Suprapubic skin (tissue), 4 donors: ENCODE measurements around the gene INPP5A. TPM values are rescaled to one million over a fixed set of nuclear protein-coding genes. Genes with fewer than 3 reads are reported as not detected.

ENCODE experiments used
- DNase-seq, 2 donors: peaks; one replicate each; pipeline ENCODE4 v3.0.0-alpha.2; 2019; ENCODE audit warnings: low spot score in 2 of 2
- H3K27ac ChIP-seq: fragments of 200-600 bp; sonication (generic); one replicate; pipeline ENCODE4 v1.5.1; 2019
- H3K27me3 ChIP-seq: fragments of 200-600 bp; sonication (generic); one replicate; pipeline ENCODE4 v1.5.1; 2019
- H3K36me3 ChIP-seq: fragments of 200-600 bp; sonication (generic); one replicate; pipeline ENCODE4 v1.5.1; 2019
- H3K4me1 ChIP-seq: fragments of 200-600 bp; sonication (generic); one replicate; pipeline ENCODE4 v1.5.1; 2019
- H3K4me3 ChIP-seq: fragments of 200-600 bp; sonication (generic); one replicate; pipeline ENCODE4 v1.5.1; 2019; ENCODE audit warnings: mild to moderate bottlenecking
- H3K9me3 ChIP-seq: fragments of 200-600 bp; sonication (generic); one replicate; pipeline ENCODE4 v1.5.1; 2019
- CTCF ChIP-seq, 2 donors: fragments of 200-600 bp in 1 of 2; fragments of 450-650 bp in 1 of 2; sonication (generic) in 1 of 2; IDR thresholded peaks; one replicate each; pipeline ENCODE4 v1.5.1; 2016 to 2019; ENCODE audit warnings: antibody characterized with exemption in 2 of 2, mild to moderate bottlenecking in 1 of 2, moderate library complexity in 1 of 2
- EP300 ChIP-seq: sonication (generic); formaldehyde crosslinking; IDR thresholded peaks from one replicate; pipeline ENCODE4 v1.6.1; 2017; ENCODE audit warnings: antibody characterized with exemption
- POLR2A ChIP-seq, 2 donors: fragments of 450-650 bp; IDR thresholded peaks; one replicate each; pipeline ENCODE4 v1.6.1; 2017; ENCODE audit warnings: antibody characterized with exemption in 2 of 2, mild to moderate bottlenecking in 2 of 2, moderate library complexity in 2 of 2
- POLR2AphosphoS5 ChIP-seq, 3 donors: sonication (generic); formaldehyde crosslinking; IDR thresholded peaks; one replicate each; pipeline ENCODE4 v1.6.1; 2017; ENCODE audit warnings: antibody characterized with exemption in 3 of 3
- WGBS: methylation state at CpG from one replicate; pipeline ENCODE4 v1.1.5; 2018; 5-methylcytosine and 5-hydroxymethylcytosine counted together
- total RNA-seq, 4 donors: library from RNA; depleted of rRNA; stranded (reverse); fragments of >200 nt; gene quantifications; one replicate each; pipeline ENCODE4 v1.1.0, GENCODE V29; 2016

Gene INPP5A
- total RNA-seq, 4 donors from 2014 or later: 28.1 to 39.1 (median 32.3) TPM

GRCh38 chr10:132560241-132560731 lies 22.7 kb downstream of the INPP5A start:
- WGBS: 56% methylated on average over 10 of the region's 10 CpGs
- Histone ChIP-seq H3K36me3 (no peaks in the 10 kb centered on the region), H3K4me3 (no peak overlapping the region), H3K27me3 (no peaks in the 10 kb centered on the region), H3K4me1 (peaks cover 9% of the 10 kb centered on the region), H3K27ac (no peak overlapping the region), H3K9me3 (no peaks in the 10 kb centered on the region)
- DNase-seq: no peak
- TF ChIP-seq POLR2AphosphoS5 (IDR thresholded peaks at IDR 0.05): no peak
- TF ChIP-seq EP300: no peak
- TF ChIP-seq CTCF (IDR thresholded peaks at IDR 0.05): no peak
- no peak for TF ChIP-seq POLR2A (IDR thresholded peaks at IDR 0.05)

DNA sequence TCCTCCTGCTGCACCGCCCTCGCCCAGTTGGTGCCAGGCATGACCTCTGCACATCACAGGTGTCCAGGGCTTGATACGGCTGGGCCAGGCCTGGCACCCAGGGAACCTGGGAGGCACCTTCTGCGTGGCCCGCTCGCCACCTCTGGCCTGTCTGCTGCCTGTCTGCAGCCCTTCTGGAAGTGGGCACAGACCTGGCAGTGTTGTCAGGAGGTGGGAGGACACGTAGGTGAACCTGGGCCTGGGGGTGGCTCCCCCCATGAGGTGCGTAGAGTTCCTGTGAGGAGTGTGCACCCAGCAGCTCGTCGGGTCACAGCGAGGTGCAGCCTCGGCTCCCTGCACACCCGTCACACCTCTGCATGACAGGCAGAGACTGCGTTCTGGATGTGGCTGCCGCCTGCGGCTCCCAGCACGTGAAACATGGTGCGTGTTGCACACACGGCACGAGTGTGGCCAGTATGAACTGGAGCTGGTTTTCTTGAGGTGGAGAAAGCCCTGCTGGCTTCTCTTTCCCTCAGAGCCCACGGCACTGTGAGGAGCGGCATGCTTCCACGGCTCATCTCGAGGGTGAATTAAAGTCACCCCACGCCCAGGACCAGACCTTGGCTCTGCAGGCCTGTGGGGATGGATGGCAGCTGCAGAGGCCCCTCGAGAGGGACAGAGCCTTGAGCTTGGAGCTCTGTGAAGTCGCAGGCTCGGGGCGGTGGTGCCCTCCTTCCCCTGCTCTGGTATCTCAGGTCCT lies 24.8 kb downstream of the INPP5A start:
- no peak for DNase-seq
- Histone ChIP-seq H3K27ac (no peak overlapping the region), H3K4me3 (no peak overlapping the region), H3K27me3 (no peaks in the 10 kb centered on the region), H3K36me3 (no peaks in the 10 kb centered on the region), H3K4me1 (peaks cover 9% of the 10 kb centered on the region), H3K9me3 (no peaks in the 10 kb centered on the region)
- WGBS: 94% methylated on average over 12 of the region's 29 CpGs
- TF ChIP-seq POLR2A (IDR thresholded peaks at IDR 0.05): no peak
- TF ChIP-seq EP300: no peak
- TF ChIP-seq POLR2AphosphoS5 (IDR thresholded peaks at IDR 0.05): no peak
- TF ChIP-seq CTCF (IDR thresholded peaks at IDR 0.05): no peak

DNA sequence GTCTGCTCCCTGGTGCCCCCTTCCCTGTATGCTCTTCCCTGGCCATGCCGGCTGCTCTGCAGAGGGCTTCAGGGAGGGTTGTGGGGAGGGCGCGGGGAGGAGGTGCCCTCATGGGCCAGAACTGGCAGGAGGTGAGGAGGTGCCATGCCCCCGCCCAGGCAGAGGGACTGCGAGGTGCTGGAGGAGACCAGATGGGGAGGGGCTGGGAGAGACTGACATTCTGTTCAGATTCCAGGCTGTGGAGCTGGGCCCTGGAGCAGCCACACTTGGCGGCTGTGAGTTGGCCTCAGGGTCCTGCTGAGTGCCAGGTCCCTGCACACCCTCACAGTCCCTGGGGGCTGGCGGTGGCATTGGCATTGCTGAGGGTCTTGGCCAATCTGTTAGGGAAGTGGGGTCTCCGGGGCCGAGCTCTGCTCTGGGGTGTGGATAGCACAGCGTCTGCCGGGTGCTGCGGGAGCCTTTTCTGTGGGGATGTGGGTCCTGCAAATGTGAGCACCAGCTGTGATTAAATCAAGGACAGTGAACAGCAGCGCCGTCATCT lies 25.4 kb downstream of the INPP5A start:
- H3K4me3 ChIP-seq: no peak overlapping the region
- no peaks in the 10 kb centered on the region for H3K36me3 ChIP-seq
- 94% methylated on average over 11 of the region's 14 CpGs for WGBS
- H3K4me1 ChIP-seq: peaks cover 9% of the 10 kb centered on the region
- no peaks in the 10 kb centered on the region for H3K27me3 ChIP-seq
- DNase-seq: no peak
- TF ChIP-seq EP300: no peak
- no peak for TF ChIP-seq POLR2AphosphoS5 (IDR thresholded peaks at IDR 0.05)
- no peak for TF ChIP-seq CTCF (IDR thresholded peaks at IDR 0.05)
- TF ChIP-seq POLR2A (IDR thresholded peaks at IDR 0.05): no peak
- no peaks in the 10 kb centered on the region for H3K9me3 ChIP-seq
- no peak overlapping the region for H3K27ac ChIP-seq

DNA sequence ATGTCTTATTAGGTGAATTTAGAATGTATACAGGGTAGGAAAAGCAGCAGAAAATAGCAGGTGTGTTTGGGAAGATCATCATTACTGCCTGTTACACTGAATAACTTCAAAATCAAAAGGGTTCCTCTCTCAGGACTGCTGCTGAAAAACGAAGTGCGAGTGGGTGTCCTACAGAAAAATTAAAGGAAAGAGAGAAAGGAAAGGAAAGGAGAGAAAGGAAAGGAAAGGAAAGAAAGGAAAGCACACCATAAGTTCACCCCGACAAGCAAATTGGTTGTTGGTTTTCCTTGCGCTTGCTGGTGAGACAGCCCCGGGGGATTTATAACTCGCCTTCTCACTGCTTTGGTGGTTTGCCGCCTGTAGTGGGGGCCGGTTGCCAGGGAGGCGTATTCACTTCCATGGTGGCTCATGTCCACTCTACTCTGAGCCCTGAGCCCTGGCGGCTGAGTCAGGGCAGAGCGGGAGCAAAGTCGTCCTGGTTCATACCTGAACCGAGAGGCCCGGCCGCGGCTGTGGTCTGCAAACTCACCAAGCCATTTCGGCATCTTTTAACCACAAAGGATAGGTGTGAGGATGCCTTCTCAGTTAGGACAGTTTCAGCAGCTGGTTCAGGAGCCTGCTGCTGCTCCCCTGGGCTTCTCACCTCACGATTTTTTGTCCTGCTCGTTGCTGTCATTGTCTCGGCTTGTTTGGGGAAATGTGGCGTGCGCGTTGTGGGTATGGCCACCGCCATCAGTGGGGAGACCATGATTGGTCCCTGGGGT lies 26.1 kb downstream of the INPP5A start:
- H3K9me3 ChIP-seq: no peaks in the 10 kb centered on the region
- H3K4me1 ChIP-seq: peaks cover 9% of the 10 kb centered on the region
- no peak overlapping the region for H3K4me3 ChIP-seq
- no peak for DNase-seq
- TF ChIP-seq POLR2AphosphoS5 (IDR thresholded peaks at IDR 0.05): no peak
- no peak for TF ChIP-seq EP300
- no peak for TF ChIP-seq CTCF (IDR thresholded peaks at IDR 0.05)
- TF ChIP-seq POLR2A (IDR thresholded peaks at IDR 0.05): no peak
- H3K36me3 ChIP-seq: no peaks in the 10 kb centered on the region
- no peaks in the 10 kb centered on the region for H3K27me3 ChIP-seq
- 88% methylated on average over 20 of the region's 24 CpGs for WGBS
- H3K27ac ChIP-seq: no peak overlapping the region

GRCh38 chr10:132564249-132564605 lies 26.6 kb downstream of the INPP5A start:
- H3K4me1 ChIP-seq: peaks cover 9% of the 10 kb centered on the region
- H3K9me3 ChIP-seq: no peaks in the 10 kb centered on the region
- WGBS: 92% methylated on average over 10 of the region's 10 CpGs
- no peak for DNase-seq
- TF ChIP-seq EP300 (no peak), CTCF (IDR thresholded peaks at IDR 0.05) (no peak), POLR2A (IDR thresholded peaks at IDR 0.05) (no peak), POLR2AphosphoS5 (IDR thresholded peaks at IDR 0.05) (no peak)
- no peak overlapping the region for H3K27ac ChIP-seq
- H3K4me3 ChIP-seq: no peak overlapping the region
- H3K27me3 ChIP-seq: no peaks in the 10 kb centered on the region
- no peaks in the 10 kb centered on the region for H3K36me3 ChIP-seq
